Measurements from ENCODE around the gene MST1.

The MST1 gene

GRCh38 chr3:49689046-49689907 lies at the start of gene MST1, which contains the start of gene RNF123:
Gene MST1 (minus strand): TSS chr3:49689474. CDS start chr3:49688691, 783 bp downstream.
Gene RNF123 (plus strand): TSS chr3:49689557. CDS start chr3:49691166, 1,609 bp downstream.
- H3K27ac ChIP-seq (ENCODE audit: low read length) = peak within 1 kb of the TSS; percentile 52
- peaks cover 9% of the 10 kb centered on the region for H3K4me1 ChIP-seq (ENCODE audit: low read length)
- TF ChIP-seq EZH2phosphoT487 (IDR thresholded peaks at IDR 0.05; ENCODE audit: low read depth) (no peak), CTCF (IDR thresholded peaks at IDR 0.05; ENCODE audit: low read depth, low read length) (peak; percentile 40)
- H3K4me3 ChIP-seq (ENCODE audit: low read length) = peak within 1 kb of the TSS; percentile 87
- peak within 1 kb of the TSS; percentile 89 for H3K4me2 ChIP-seq (ENCODE audit: low read length)
- peak within 1 kb of the TSS; percentile 93 for H3K9ac ChIP-seq (ENCODE audit: low read length)
- peak within 1 kb of the TSS; percentile 75; the same call in 1 of the 2 replicates for H2AFZ ChIP-seq (ENCODE audit: low read depth, low read length)
- H3K36me3 ChIP-seq (replicated peaks; ENCODE audit: low read depth, low read length) = no peaks in the 10 kb centered on the region
- no peaks in the 10 kb centered on the region for H4K20me1 ChIP-seq (ENCODE audit: insufficient read depth, low read length)
- no peaks in the 10 kb centered on the region for H3K9me3 ChIP-seq (ENCODE audit: insufficient read depth, low read length)
- H3K27me3 ChIP-seq (ENCODE audit: low read depth, low read length) = no peaks in the 10 kb centered on the region
- peaks cover 16% of the 10 kb centered on the region for H3K79me2 ChIP-seq (ENCODE audit: low read length)

GRCh38 chr3:49738067-49738713 lies 48.9 kb upstream of the MST1 start:
- H3K79me2 ChIP-seq (ENCODE audit: low read length) = no peaks in the 10 kb centered on the region
- no peak overlapping the region for H3K27ac ChIP-seq (ENCODE audit: low read length)
- peaks cover 44% of the 10 kb centered on the region for H3K36me3 ChIP-seq (replicated peaks; ENCODE audit: low read depth, low read length)
- no peaks in the 10 kb centered on the region for H3K4me1 ChIP-seq (ENCODE audit: low read length)
- H3K4me2 ChIP-seq (ENCODE audit: low read length) = no peak overlapping the region
- H3K27me3 ChIP-seq (ENCODE audit: low read depth, low read length) = no peaks in the 10 kb centered on the region
- no peaks in the 10 kb centered on the region for H3K9me3 ChIP-seq (ENCODE audit: insufficient read depth, low read length)
- no peaks in the 10 kb centered on the region for H4K20me1 ChIP-seq (ENCODE audit: insufficient read depth, low read length)
- H2AFZ ChIP-seq (ENCODE audit: low read depth, low read length) = no peak overlapping the region
- H3K4me3 ChIP-seq (ENCODE audit: low read length) = no peak overlapping the region
- H3K9ac ChIP-seq (ENCODE audit: low read length) = no peak overlapping the region
- TF ChIP-seq CTCF (IDR thresholded peaks at IDR 0.05; ENCODE audit: low read depth, low read length) (no peak), EZH2phosphoT487 (IDR thresholded peaks at IDR 0.05; ENCODE audit: low read depth) (no peak)

GRCh38 chr3:49734752-49735151 lies 45.5 kb upstream of the MST1 start:
- H3K79me2 ChIP-seq (ENCODE audit: low read length) = no peaks in the 10 kb centered on the region
- H3K4me3 ChIP-seq (ENCODE audit: low read length) = no peak overlapping the region
- H3K9me3 ChIP-seq (ENCODE audit: insufficient read depth, low read length) = no peaks in the 10 kb centered on the region
- H3K36me3 ChIP-seq (replicated peaks; ENCODE audit: low read depth, low read length) = peaks cover 48% of the 10 kb centered on the region
- no peaks in the 10 kb centered on the region for H3K27me3 ChIP-seq (ENCODE audit: low read depth, low read length)
- H3K4me1 ChIP-seq (ENCODE audit: low read length) = no peaks in the 10 kb centered on the region
- TF ChIP-seq EZH2phosphoT487 (IDR thresholded peaks at IDR 0.05; ENCODE audit: low read depth) (no peak), CTCF (IDR thresholded peaks at IDR 0.05; ENCODE audit: low read depth, low read length) (no peak)
- H3K9ac ChIP-seq (ENCODE audit: low read length) = no peak overlapping the region
- H3K4me2 ChIP-seq (ENCODE audit: low read length) = no peak overlapping the region
- H4K20me1 ChIP-seq (ENCODE audit: insufficient read depth, low read length) = no peaks in the 10 kb centered on the region
- no peak overlapping the region for H2AFZ ChIP-seq (ENCODE audit: low read depth, low read length)
- no peak overlapping the region for H3K27ac ChIP-seq (ENCODE audit: low read length)

- no peaks in the 10 kb centered on the region for H4K20me1 ChIP-seq (ENCODE audit: insufficient read depth, low read length)
- TF ChIP-seq CTCF (IDR thresholded peaks at IDR 0.05; ENCODE audit: low read depth, low read length) = no peak
- no peak for TF ChIP-seq EZH2phosphoT487 (IDR thresholded peaks at IDR 0.05; ENCODE audit: low read depth)
- H3K27ac ChIP-seq (ENCODE audit: low read length) = no peak overlapping the region
- no peaks in the 10 kb centered on the region for H3K27me3 ChIP-seq (ENCODE audit: low read depth, low read length)
- no peak overlapping the region for H3K4me3 ChIP-seq (ENCODE audit: low read length)
- no peaks in the 10 kb centered on the region for H3K4me1 ChIP-seq (ENCODE audit: low read length)
- peaks cover 47% of the 10 kb centered on the region for H3K36me3 ChIP-seq (replicated peaks; ENCODE audit: low read depth, low read length)
- H2AFZ ChIP-seq (ENCODE audit: low read depth, low read length) = no peak overlapping the region
- H3K9me3 ChIP-seq (ENCODE audit: insufficient read depth, low read length) = no peaks in the 10 kb centered on the region
- H3K79me2 ChIP-seq (ENCODE audit: low read length) = no peaks in the 10 kb centered on the region
- no peak overlapping the region for H3K4me2 ChIP-seq (ENCODE audit: low read length)
- H3K9ac ChIP-seq (ENCODE audit: low read length) = no peak overlapping the region
Observed at GRCh38 chr3:49733551-49733950, 44.3 kb upstream of the MST1 start.
